GM12801 (cell line): ENCODE measurements around the gene LRRC43.

Experiments
- CTCF ChIP-seq: IDR thresholded peaks from one replicate; pipeline ENCODE4 v1.5.1; 2011; ENCODE audit warnings: control low read depth; ENCODE audit not compliant: insufficient read length; ENCODE audit errors: extremely low read depth

The LRRC43 gene

GRCh38 chr12:122172262-122172939, 10.5 kb upstream of the LRRC43 start:
- no peak for TF ChIP-seq CTCF

DNA sequence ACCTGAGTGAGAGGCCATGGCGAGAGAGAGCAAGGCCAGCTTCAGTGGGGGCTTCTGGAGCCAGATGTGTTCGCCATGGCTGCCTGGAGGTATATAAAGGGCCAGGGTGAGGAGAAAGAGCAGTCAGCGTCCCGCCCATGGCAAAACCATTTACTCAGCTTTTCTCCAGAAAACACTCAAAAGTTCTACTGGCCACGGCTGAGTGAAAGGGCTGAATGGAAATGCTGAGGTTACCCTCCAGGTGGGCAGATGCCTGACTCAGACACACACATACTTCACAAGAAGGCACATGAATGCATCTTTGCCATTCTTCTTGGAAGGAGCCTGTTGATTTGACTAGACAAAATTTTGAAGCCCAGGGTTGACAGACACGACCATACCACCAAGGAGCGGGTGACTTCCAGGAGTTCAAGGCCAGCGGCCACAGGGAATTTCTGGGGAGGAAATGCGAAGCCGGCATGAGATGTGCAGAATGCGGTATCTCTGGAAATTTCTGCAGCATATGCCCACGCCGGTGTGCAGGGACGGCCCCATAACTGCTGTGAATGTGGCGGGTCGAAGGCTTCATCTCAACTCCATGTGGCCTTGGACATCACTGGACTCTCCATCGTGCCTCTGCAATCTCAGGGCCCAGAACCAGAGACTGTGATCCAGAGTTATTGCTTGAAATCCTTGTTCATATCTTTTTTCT, 8.6 kb upstream of the LRRC43 start, which contains the start of gene IL31:
IL31 (minus strand) TSS at position 67 of the 691 bp plus-strand sequence; CDS start at position 18, 49 bp downstream.
- no peak for TF ChIP-seq CTCF

DNA sequence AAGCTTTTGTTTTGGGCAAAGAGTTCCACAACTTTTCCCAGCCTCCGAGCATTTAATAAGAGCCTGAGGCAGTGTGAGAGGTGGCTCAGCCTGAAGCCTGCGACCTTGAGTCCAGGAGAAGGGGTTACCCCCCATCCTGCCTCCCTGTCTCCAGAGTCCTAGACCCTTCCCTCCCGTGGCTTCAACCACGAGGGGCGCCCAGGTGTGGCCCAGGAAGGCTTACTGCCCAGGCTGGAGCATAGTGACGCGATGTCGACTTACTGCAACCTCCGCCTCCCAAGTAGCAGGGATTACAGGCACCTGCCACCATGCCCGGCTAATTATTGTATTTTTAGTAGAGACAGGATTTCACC, 641 bp downstream of the LRRC43 start:
- no peak for TF ChIP-seq CTCF

DNA sequence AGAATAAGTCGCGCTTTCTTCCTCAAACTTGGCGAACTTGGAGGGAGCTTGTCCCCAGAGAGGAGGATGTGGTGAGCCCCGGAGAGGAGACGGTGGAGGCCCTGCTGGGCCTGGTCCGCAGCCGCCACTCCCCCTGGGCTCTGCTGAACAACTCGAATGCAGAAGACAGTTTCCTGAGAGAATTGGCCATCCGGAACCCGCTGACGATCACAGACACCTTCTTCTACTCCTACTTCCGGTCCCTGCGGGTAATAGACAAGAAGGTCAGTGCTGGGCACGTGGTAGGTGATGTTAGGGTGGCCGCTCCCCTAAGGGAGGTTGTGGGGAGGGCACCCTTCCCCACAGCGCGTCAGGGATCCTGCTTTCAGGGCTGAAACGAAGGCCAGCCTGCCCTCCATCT, 1.6 kb downstream of the LRRC43 start:
- TF ChIP-seq CTCF, result no peak

DNA sequence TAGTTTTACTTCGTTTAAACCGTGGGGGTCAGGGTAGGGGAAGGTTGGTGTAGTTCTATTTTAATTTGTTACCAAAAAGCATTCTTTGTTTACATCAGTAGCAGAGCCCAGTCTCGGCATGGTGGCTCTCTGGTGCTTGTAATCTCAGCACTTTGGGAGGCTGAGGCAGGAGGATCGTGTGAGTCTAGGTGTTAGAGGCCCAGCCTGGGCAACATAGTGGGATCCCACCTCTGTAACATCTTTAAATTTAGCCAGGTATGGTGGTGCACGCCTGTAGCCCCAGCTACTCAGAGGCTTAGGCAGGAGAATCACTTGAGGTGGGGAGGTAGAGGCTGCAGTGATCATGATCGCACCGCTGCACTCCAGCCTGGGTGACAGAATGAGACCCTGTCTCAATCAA, 2.2 kb downstream of the LRRC43 start:
- TF ChIP-seq CTCF, result no peak

- TF ChIP-seq CTCF, result no peak
Observed at GRCh38 chr12:122185494-122186082, 2.7 kb downstream of the LRRC43 start.

GRCh38 chr12:122187466-122187865, 4.5 kb downstream of the LRRC43 start:
- no peak for TF ChIP-seq CTCF
